ENCODE results near the gene SPACA9. TPM values are rescaled to one million over a fixed set of nuclear protein-coding genes. Genes with fewer than 3 reads are reported as not detected.

Gene SPACA9
- total and polyA plus RNA-seq, 2 experiments from 2014 or later = 1.1 to 1.5 TPM

DNA sequence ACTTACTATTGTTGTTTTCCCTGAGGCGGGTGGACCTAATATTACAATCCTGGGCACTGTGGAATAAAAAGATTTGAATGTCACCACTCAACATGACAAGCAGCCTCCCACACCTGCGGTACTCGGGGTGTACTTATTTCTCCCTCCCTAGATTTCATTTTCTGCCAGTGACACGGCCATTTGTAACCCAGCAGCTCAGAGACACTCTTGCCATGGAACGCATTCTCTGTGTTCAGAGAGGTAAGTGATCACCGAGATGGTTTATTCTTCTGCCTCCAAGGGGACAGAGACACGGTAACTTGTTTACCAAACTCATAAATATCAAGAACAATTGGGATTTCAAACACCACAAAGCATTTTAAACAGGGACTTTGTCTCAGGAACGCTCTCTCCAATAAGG is 11.8 kb upstream of the SPACA9 start (continued):
- TF ChIP-seq, protein P1, sequence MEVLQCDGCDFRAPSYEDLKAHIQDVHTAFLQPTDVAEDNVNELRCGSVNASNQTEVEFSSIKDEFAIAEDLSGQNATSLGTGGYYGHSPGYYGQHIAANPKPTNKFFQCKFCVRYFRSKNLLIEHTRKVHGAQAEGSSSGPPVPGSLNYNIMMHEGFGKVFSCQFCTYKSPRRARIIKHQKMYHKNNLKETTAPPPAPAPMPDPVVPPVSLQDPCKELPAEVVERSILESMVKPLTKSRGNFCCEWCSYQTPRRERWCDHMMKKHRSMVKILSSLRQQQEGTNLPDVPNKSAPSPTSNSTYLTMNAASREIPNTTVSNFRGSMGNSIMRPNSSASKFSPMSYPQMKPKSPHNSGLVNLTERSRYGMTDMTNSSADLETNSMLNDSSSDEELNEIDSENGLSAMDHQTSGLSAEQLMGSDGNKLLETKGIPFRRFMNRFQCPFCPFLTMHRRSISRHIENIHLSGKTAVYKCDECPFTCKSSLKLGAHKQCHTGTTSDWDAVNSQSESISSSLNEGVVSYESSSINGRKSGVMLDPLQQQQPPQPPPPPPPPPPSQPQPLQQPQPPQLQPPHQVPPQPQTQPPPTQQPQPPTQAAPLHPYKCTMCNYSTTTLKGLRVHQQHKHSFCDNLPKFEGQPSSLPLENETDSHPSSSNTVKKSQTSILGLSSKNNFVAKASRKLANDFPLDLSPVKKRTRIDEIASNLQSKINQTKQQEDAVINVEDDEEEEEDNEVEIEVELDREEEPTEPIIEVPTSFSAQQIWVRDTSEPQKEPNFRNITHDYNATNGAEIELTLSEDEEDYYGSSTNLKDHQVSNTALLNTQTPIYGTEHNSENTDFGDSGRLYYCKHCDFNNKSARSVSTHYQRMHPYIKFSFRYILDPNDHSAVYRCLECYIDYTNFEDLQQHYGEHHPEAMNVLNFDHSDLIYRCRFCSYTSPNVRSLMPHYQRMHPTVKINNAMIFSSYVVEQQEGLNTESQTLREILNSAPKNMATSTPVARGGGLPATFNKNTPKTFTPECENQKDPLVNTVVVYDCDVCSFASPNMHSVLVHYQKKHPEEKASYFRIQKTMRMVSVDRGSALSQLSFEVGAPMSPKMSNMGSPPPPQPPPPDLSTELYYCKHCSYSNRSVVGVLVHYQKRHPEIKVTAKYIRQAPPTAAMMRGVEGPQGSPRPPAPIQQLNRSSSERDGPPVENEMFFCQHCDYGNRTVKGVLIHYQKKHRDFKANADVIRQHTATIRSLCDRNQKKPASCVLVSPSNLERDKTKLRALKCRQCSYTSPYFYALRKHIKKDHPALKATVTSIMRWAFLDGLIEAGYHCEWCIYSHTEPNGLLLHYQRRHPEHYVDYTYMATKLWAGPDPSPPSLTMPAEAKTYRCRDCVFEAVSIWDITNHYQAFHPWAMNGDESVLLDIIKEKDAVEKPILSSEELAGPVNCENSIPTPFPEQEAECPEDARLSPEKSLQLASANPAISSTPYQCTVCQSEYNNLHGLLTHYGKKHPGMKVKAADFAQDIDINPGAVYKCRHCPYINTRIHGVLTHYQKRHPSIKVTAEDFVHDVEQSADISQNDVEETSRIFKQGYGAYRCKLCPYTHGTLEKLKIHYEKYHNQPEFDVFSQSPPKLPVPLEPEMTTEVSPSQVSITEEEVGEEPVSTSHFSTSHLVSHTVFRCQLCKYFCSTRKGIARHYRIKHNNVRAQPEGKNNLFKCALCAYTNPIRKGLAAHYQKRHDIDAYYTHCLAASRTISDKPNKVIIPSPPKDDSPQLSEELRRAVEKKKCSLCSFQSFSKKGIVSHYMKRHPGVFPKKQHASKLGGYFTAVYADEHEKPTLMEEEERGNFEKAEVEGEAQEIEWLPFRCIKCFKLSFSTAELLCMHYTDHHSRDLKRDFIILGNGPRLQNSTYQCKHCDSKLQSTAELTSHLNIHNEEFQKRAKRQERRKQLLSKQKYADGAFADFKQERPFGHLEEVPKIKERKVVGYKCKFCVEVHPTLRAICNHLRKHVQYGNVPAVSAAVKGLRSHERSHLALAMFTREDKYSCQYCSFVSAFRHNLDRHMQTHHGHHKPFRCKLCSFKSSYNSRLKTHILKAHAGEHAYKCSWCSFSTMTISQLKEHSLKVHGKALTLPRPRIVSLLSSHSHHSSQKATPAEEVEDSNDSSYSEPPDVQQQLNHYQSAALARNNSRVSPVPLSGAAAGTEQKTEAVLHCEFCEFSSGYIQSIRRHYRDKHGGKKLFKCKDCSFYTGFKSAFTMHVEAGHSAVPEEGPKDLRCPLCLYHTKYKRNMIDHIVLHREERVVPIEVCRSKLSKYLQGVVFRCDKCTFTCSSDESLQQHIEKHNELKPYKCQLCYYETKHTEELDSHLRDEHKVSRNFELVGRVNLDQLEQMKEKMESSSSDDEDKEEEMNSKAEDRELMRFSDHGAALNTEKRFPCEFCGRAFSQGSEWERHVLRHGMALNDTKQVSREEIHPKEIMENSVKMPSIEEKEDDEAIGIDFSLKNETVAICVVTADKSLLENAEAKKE (CRISPR knock-in tag; IDR thresholded peaks at IDR 0.05) = no peak
- TF ChIP-seq ZNF331 (CRISPR knock-in tag; IDR thresholded peaks at IDR 0.05; ENCODE audit: low read depth) (no peak), POLR2AphosphoS5 (IDR thresholded peaks at IDR 0.05; ENCODE audit: low read depth) (no peak), STAT1 (IDR thresholded peaks at IDR 0.05; ENCODE audit: unreplicated experiment) (no peak)
- TF ChIP-seq, protein P2, sequence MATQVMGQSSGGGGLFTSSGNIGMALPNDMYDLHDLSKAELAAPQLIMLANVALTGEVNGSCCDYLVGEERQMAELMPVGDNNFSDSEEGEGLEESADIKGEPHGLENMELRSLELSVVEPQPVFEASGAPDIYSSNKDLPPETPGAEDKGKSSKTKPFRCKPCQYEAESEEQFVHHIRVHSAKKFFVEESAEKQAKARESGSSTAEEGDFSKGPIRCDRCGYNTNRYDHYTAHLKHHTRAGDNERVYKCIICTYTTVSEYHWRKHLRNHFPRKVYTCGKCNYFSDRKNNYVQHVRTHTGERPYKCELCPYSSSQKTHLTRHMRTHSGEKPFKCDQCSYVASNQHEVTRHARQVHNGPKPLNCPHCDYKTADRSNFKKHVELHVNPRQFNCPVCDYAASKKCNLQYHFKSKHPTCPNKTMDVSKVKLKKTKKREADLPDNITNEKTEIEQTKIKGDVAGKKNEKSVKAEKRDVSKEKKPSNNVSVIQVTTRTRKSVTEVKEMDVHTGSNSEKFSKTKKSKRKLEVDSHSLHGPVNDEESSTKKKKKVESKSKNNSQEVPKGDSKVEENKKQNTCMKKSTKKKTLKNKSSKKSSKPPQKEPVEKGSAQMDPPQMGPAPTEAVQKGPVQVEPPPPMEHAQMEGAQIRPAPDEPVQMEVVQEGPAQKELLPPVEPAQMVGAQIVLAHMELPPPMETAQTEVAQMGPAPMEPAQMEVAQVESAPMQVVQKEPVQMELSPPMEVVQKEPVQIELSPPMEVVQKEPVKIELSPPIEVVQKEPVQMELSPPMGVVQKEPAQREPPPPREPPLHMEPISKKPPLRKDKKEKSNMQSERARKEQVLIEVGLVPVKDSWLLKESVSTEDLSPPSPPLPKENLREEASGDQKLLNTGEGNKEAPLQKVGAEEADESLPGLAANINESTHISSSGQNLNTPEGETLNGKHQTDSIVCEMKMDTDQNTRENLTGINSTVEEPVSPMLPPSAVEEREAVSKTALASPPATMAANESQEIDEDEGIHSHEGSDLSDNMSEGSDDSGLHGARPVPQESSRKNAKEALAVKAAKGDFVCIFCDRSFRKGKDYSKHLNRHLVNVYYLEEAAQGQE (IDR thresholded peaks at IDR 0.05; ENCODE audit: unreplicated experiment) = no peak

DNA sequence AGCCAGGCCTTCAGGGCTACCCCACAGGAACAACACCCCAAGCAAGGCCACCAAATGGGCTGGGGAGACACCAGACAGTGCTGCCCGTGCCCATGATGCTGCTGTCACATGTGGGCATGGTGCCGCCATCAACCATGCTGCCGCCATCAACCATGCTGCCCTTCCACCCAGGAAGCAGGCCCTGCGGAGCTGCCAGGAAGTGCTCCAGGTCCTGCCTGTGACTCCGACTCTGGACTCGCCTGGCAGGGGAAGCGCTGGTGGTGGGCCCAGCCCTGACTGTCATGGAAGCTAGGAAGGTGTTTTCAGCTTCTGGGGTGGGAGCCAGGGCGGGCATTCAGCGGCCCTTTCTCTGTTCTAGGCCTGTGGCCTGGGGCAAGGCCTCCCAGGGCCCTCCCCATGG is 9.4 kb upstream of the SPACA9 start:
- H2AFZ ChIP-seq = no peak overlapping the region
- no peaks in the 10 kb centered on the region; the same call in 1 of the 2 replicates for H3K4me1 ChIP-seq (ENCODE audit: insufficient read depth)
- H3K9me2 ChIP-seq (ENCODE audit: insufficient read depth) = no peaks in the 10 kb centered on the region
- H3K4me3 ChIP-seq = no peak overlapping the region
- H3K4me2 ChIP-seq = no peak overlapping the region
- H3K79me2 ChIP-seq (replicated peaks; ENCODE audit: insufficient read depth) = no peaks in the 10 kb centered on the region
- no peaks in the 10 kb centered on the region for H3F3A ChIP-seq (replicated peaks; ENCODE audit: low read depth)
- H4K20me1 ChIP-seq (replicated peaks; ENCODE audit: insufficient read depth) = no peaks in the 10 kb centered on the region
- H3K4me1 Mint-ChIP-seq = peaks cover 9% of the 10 kb centered on the region
- H3K27me3 Mint-ChIP-seq (ENCODE audit: insufficient read depth, low read depth, poor library complexity) = peaks cover 4% of the 10 kb centered on the region
- no peaks in the 10 kb centered on the region for H3K36me3 Mint-ChIP-seq (ENCODE audit: low read depth)
- ATAC-seq = no peak
- H3K27me3 ChIP-seq (ENCODE audit: insufficient read depth) = no peaks in the 10 kb centered on the region
- H3K27ac Mint-ChIP-seq = no peak overlapping the region
- no peak overlapping the region for H3K27ac ChIP-seq (ENCODE audit: low read depth)
- H3K9me3 Mint-ChIP-seq = no peaks in the 10 kb centered on the region
- no peak overlapping the region for H3K4me3 Mint-ChIP-seq
- no peaks in the 10 kb centered on the region for H3K36me3 ChIP-seq (ENCODE audit: insufficient read depth)
- no peak for DNase-seq (ENCODE audit: low spot score)
- TF ChIP-seq POLR2AphosphoS5 (IDR thresholded peaks at IDR 0.05; ENCODE audit: low read depth) (no peak), JUNB (IDR thresholded peaks at IDR 0.05; ENCODE audit: unreplicated experiment) (no peak), NANOG (IDR thresholded peaks at IDR 0.05; ENCODE audit: borderline replicate concordance) (no peak), STAT1 (IDR thresholded peaks at IDR 0.05; ENCODE audit: unreplicated experiment) (no peak), EZH2 (IDR thresholded peaks at IDR 0.05; ENCODE audit: low read depth, unreplicated experiment) (no peak)

Measured in GM23338 (cell line).